Suprapubic skin (tissue), 4 donors: ENCODE data around the gene MAD1L1. TPM values are rescaled to one million over a fixed set of nuclear protein-coding genes. Genes with fewer than 3 reads are reported as not detected.

Experiments used
- DNase-seq, 2 donors: peaks; one replicate each; pipeline ENCODE4 v3.0.0-alpha.2; 2019; ENCODE audit warnings: low spot score in 2 of 2
- H3K27ac ChIP-seq: fragments of 200-600 bp; sonication (generic); one replicate; pipeline ENCODE4 v1.5.1; 2019
- H3K27me3 ChIP-seq: fragments of 200-600 bp; sonication (generic); one replicate; pipeline ENCODE4 v1.5.1; 2019
- H3K36me3 ChIP-seq: fragments of 200-600 bp; sonication (generic); one replicate; pipeline ENCODE4 v1.5.1; 2019
- H3K4me1 ChIP-seq: fragments of 200-600 bp; sonication (generic); one replicate; pipeline ENCODE4 v1.5.1; 2019
- H3K4me3 ChIP-seq: fragments of 200-600 bp; sonication (generic); one replicate; pipeline ENCODE4 v1.5.1; 2019; ENCODE audit warnings: mild to moderate bottlenecking
- H3K9me3 ChIP-seq: fragments of 200-600 bp; sonication (generic); one replicate; pipeline ENCODE4 v1.5.1; 2019
- CTCF ChIP-seq, 2 donors: fragments of 200-600 bp in 1 of 2; fragments of 450-650 bp in 1 of 2; sonication (generic) in 1 of 2; IDR thresholded peaks; one replicate each; pipeline ENCODE4 v1.5.1; 2016 to 2019; ENCODE audit warnings: antibody characterized with exemption in 2 of 2, mild to moderate bottlenecking in 1 of 2, moderate library complexity in 1 of 2
- EP300 ChIP-seq: sonication (generic); formaldehyde crosslinking; IDR thresholded peaks from one replicate; pipeline ENCODE4 v1.6.1; 2017; ENCODE audit warnings: antibody characterized with exemption
- POLR2A ChIP-seq, 2 donors: fragments of 450-650 bp; IDR thresholded peaks; one replicate each; pipeline ENCODE4 v1.6.1; 2017; ENCODE audit warnings: antibody characterized with exemption in 2 of 2, mild to moderate bottlenecking in 2 of 2, moderate library complexity in 2 of 2
- POLR2AphosphoS5 ChIP-seq, 3 donors: sonication (generic); formaldehyde crosslinking; IDR thresholded peaks; one replicate each; pipeline ENCODE4 v1.6.1; 2017; ENCODE audit warnings: antibody characterized with exemption in 3 of 3
- WGBS: methylation state at CpG from one replicate; pipeline ENCODE4 v1.1.5; 2018; 5-methylcytosine and 5-hydroxymethylcytosine counted together
- total RNA-seq, 4 donors: library from RNA; depleted of rRNA; stranded (reverse); fragments of >200 nt; gene quantifications; one replicate each; pipeline ENCODE4 v1.1.0, GENCODE V29; 2016

MAD1L1 gene
- total RNA-seq, 4 donors from 2014 or later, result 53.2 to 69.8 (median 62.2) TPM

- no peaks in the 10 kb centered on the region for H3K9me3 ChIP-seq
- DNase-seq, result no peak
- H3K27me3 ChIP-seq, result no peaks in the 10 kb centered on the region
- TF ChIP-seq EP300, result no peak
- no peak overlapping the region for H3K4me3 ChIP-seq
- peaks cover 10% of the 10 kb centered on the region for H3K4me1 ChIP-seq
- no peak overlapping the region for H3K27ac ChIP-seq
- 97% methylated on average over 9 of the region's 22 CpGs for WGBS
- H3K36me3 ChIP-seq, result peaks cover 64% of the 10 kb centered on the region
Measured at GRCh38 chr7:2222516-2222915, 10.2 kb downstream of the MAD1L1 start.

DNA sequence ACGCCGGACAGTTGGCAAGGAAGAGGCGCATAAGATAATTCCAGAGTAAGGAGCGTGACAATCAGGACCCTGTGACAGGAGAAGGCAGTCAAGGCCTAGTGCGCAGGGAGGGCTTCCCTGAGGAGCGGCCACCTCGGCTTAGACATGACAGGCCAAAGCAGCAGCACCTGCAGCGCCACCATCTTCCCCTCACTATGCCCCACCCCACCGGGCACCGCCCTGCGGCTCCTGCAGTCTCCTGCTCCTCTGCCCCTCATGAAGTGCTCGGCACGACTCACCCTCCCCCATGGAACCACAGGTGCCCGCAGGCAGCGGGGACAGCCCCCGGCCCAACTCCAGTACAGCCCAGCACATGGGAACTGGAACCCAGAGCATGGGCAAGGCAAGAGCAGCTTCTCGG is 11.8 kb downstream of the MAD1L1 start:
- DNase-seq, result no peak
- H3K36me3 ChIP-seq, result peaks cover 72% of the 10 kb centered on the region
- TF ChIP-seq POLR2AphosphoS5 (IDR thresholded peaks at IDR 0.05) (no peak), POLR2A (IDR thresholded peaks at IDR 0.05) (no peak), CTCF (IDR thresholded peaks at IDR 0.05) (no peak), EP300 (no peak)
- H3K9me3 ChIP-seq, result no peaks in the 10 kb centered on the region
- peaks cover 10% of the 10 kb centered on the region for H3K4me1 ChIP-seq
- no peak overlapping the region for H3K4me3 ChIP-seq
- 93% methylated on average over 12 of the region's 17 CpGs for WGBS
- no peaks in the 10 kb centered on the region for H3K27me3 ChIP-seq
- H3K27ac ChIP-seq, result no peak overlapping the region

DNA sequence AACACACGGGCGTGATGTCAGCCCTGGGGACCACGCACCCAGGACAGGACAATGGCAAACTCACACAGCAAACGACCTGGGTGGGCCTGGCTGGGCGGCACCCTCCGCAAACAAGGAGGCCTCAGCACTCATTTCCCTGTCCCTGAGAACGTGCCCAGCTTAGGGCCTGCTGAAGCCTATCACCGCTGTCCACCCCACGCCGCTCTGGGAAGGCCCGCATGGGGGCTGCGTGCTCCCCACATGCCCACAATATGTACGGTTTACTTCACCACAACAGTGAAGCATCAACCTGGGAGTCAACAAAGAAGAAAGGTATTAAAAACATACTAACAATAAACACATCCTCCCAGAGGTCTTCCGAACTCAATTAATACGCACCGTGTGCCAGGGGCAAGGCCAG is 12.2 kb downstream of the MAD1L1 start:
- no peaks in the 10 kb centered on the region for H3K27me3 ChIP-seq
- DNase-seq, result no peak
- H3K36me3 ChIP-seq, result peaks cover 76% of the 10 kb centered on the region
- peaks cover 10% of the 10 kb centered on the region for H3K4me1 ChIP-seq
- H3K4me3 ChIP-seq, result no peak overlapping the region
- H3K27ac ChIP-seq, result no peak overlapping the region
- no peaks in the 10 kb centered on the region for H3K9me3 ChIP-seq
- WGBS, result 92% methylated on average over 15 of the region's 16 CpGs
- TF ChIP-seq CTCF (IDR thresholded peaks at IDR 0.05) (no peak), EP300 (no peak)

- Histone ChIP-seq H3K27me3 (no peaks in the 10 kb centered on the region), H3K4me1 (peaks cover 10% of the 10 kb centered on the region), H3K9me3 (no peaks in the 10 kb centered on the region), H3K36me3 (peaks cover 81% of the 10 kb centered on the region), H3K4me3 (no peak overlapping the region), H3K27ac (no peak overlapping the region)
- TF ChIP-seq POLR2A (IDR thresholded peaks at IDR 0.05), result no peak
- no peak for TF ChIP-seq CTCF (IDR thresholded peaks at IDR 0.05)
- no peak for TF ChIP-seq POLR2AphosphoS5 (IDR thresholded peaks at IDR 0.05)
- no peak for TF ChIP-seq EP300
- WGBS, result 96% methylated on average over 10 of the region's 19 CpGs
- DNase-seq, result no peak
Measured at GRCh38 chr7:2220030-2220429, 12.7 kb downstream of the MAD1L1 start.

- peaks cover 85% of the 10 kb centered on the region for H3K36me3 ChIP-seq
- H3K27ac ChIP-seq, result no peak overlapping the region
- peaks cover 8% of the 10 kb centered on the region for H3K4me1 ChIP-seq
- no peak for TF ChIP-seq POLR2A (IDR thresholded peaks at IDR 0.05)
- no peak for TF ChIP-seq POLR2AphosphoS5 (IDR thresholded peaks at IDR 0.05)
- no peak for TF ChIP-seq CTCF (IDR thresholded peaks at IDR 0.05)
- no peak for TF ChIP-seq EP300
- no peaks in the 10 kb centered on the region for H3K27me3 ChIP-seq
- no peak overlapping the region for H3K4me3 ChIP-seq
- 87% methylated on average over 4 of the region's 8 CpGs for WGBS
- no peak for DNase-seq
- no peaks in the 10 kb centered on the region for H3K9me3 ChIP-seq
Measured at GRCh38 chr7:2219606-2220005, 13.1 kb downstream of the MAD1L1 start.

DNA sequence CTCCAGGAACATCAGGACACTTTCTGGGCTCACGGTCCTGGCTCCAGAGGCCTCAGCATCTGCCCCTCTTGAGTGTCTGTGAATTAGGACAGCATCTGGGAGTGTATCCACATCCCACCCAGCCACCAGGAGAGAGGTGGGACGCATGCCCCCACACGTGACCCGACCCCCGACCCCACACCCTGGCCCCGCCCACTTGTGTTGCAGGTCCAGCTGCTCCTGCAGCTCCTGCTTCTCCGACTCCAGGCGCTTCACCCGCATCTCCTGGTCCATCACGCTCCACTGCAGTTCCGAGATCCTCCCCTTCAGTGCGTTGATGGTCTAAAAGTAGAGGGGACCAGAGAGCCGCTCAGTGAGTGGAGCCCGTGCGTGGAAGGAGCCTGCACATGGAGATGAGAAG is 13.6 kb downstream of the MAD1L1 start:
- Histone ChIP-seq H3K27me3 (no peaks in the 10 kb centered on the region), H3K4me3 (no peak overlapping the region), H3K27ac (no peak overlapping the region), H3K9me3 (no peaks in the 10 kb centered on the region), H3K4me1 (peaks cover 4% of the 10 kb centered on the region), H3K36me3 (peaks cover 90% of the 10 kb centered on the region)
- WGBS, result 82% methylated on average over 15 of the region's 15 CpGs
- DNase-seq, result no peak
- TF ChIP-seq EP300 (no peak), POLR2A (IDR thresholded peaks at IDR 0.05) (no peak), POLR2AphosphoS5 (IDR thresholded peaks at IDR 0.05) (no peak), CTCF (IDR thresholded peaks at IDR 0.05) (no peak)
